MM.1S (cell line): Measurements from ENCODE around the gene FGF1.

ENCODE experiments used
- DNase-seq: peaks from one replicate; pipeline ENCODE4 v3.0.0-alpha.2; 2015
- H2AFZ ChIP-seq: fragments of 300-600 bp; sonication (generic); 2 replicates; pipeline ENCODE4 v1.6.0; 2016; ENCODE audit warnings: antibody characterized with exemption, low read length
- H3F3A ChIP-seq: fragments of 300-600 bp; sonication (generic); 2 replicates; pipeline ENCODE4 v1.6.1; 2016; ENCODE audit warnings: mild to moderate bottlenecking, antibody characterized with exemption, low read length, moderate library complexity, mixed read lengths; ENCODE audit not compliant: insufficient read depth
- H3K27ac ChIP-seq: fragments of 300-600 bp; sonication (generic); 2 replicates; pipeline ENCODE4 v1.5.1; 2016; ENCODE audit warnings: mild to moderate bottlenecking, low read length
- H3K27me3 ChIP-seq: fragments of 300-600 bp; sonication (generic); replicated peaks from 2 replicates; pipeline ENCODE4 v1.6.0; 2016; ENCODE audit warnings: low read length; ENCODE audit not compliant: insufficient read depth
- H3K36me3 ChIP-seq: fragments of 300-600 bp; sonication (generic); replicated peaks from 2 replicates; pipeline ENCODE4 v1.6.1; 2016; ENCODE audit warnings: mild to moderate bottlenecking, low read length, mixed read lengths; ENCODE audit not compliant: insufficient read depth
- H3K4me1 ChIP-seq: fragments of 300-600 bp; sonication (generic); 2 replicates; pipeline ENCODE4 v1.6.1; 2016; ENCODE audit warnings: low read length, mixed read lengths
- H3K4me2 ChIP-seq: fragments of 300-600 bp; sonication (generic); 2 replicates; pipeline ENCODE4 v1.6.0; 2016; ENCODE audit warnings: low read depth, low read length
- H3K4me3 ChIP-seq: fragments of 300-600 bp; sonication (generic); 2 replicates; pipeline ENCODE4 v1.5.1; 2016; ENCODE audit warnings: low read length, mixed read lengths
- H3K79me2 ChIP-seq: fragments of 300-600 bp; sonication (generic); 2 replicates; pipeline ENCODE4 v1.6.1; 2016; ENCODE audit warnings: mixed run types, low read length, mixed read lengths
- H3K9ac ChIP-seq: fragments of 300-600 bp; sonication (generic); 2 replicates; pipeline ENCODE4 v1.6.1; 2016; ENCODE audit warnings: low read length, mixed read lengths
- H3K9me2 ChIP-seq: fragments of 300-600 bp; sonication (generic); replicated peaks from 2 replicates; pipeline ENCODE4 v1.6.1; 2016; ENCODE audit warnings: mild to moderate bottlenecking, low read length, mixed read lengths; ENCODE audit not compliant: insufficient read depth
- H3K9me3 ChIP-seq: fragments of 300-600 bp; sonication (generic); replicated peaks from 2 replicates; pipeline ENCODE4 v1.6.1; 2016; ENCODE audit warnings: mild to moderate bottlenecking, low read length, mixed read lengths; ENCODE audit not compliant: insufficient read depth
- H4K20me1 ChIP-seq: fragments of 300-600 bp; sonication (generic); 2 replicates; pipeline ENCODE4 v1.6.1; 2016; ENCODE audit warnings: mild to moderate bottlenecking, low read length, moderate library complexity, mixed read lengths; ENCODE audit not compliant: insufficient read depth
- CTCF ChIP-seq: fragments of 300-600 bp; sonication (generic); IDR thresholded peaks from 2 replicates; pipeline ENCODE4 v1.5.1; 2016; ENCODE audit warnings: antibody characterized with exemption, low read length, mixed read lengths
- EZH2 ChIP-seq: fragments of 300-600 bp; sonication (generic); optimal IDR thresholded peaks from 2 replicates; pipeline ENCODE3; 2017; ENCODE audit warnings: low read depth, mild to moderate bottlenecking, antibody characterized with exemption, low read length, mixed read lengths
- EZH2phosphoT487 ChIP-seq: fragments of 300-600 bp; sonication (generic); IDR thresholded peaks from 2 replicates; pipeline ENCODE4 v1.6.1; 2018; ENCODE audit warnings: antibody characterized with exemption, low read length

Gene FGF1

DNA sequence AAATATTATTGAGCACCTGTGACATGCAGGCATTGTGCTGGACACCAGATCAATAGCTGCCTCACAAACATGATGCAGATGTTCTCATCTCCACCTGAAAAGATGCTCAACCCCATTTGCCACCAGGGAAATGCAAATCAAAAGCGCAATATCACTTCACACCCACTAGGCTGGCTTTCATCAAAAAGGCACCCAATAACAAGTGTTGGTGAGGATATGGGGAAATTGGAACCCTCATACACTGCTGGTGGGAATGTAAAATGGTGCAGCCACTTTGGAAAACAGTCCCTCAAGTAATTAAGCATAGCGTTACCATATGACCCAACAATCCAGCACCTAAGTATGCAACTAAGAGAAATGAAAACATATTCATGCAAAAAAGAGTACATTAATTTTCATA is 24.7 kb downstream of the FGF1 start:
- TF ChIP-seq EZH2phosphoT487 (no peak), EZH2 (no peak)
- no peaks in the 10 kb centered on the region for H4K20me1 ChIP-seq
- H3K9me2 ChIP-seq = no peaks in the 10 kb centered on the region
- H3K4me3 ChIP-seq = no peak overlapping the region
- H3K4me2 ChIP-seq = no peak overlapping the region
- H3K27ac ChIP-seq = no peak overlapping the region
- H3K79me2 ChIP-seq = no peaks in the 10 kb centered on the region
- no peak overlapping the region for H2AFZ ChIP-seq
- no peaks in the 10 kb centered on the region for H3K27me3 ChIP-seq
- H3K9me3 ChIP-seq = no peaks in the 10 kb centered on the region
- no peak for DNase-seq
- no peaks in the 10 kb centered on the region for H3K4me1 ChIP-seq
- no peak overlapping the region for H3K9ac ChIP-seq
- H3K36me3 ChIP-seq = no peaks in the 10 kb centered on the region
- no peaks in the 10 kb centered on the region for H3F3A ChIP-seq

- no peaks in the 10 kb centered on the region for H3K9me3 ChIP-seq
- no peak overlapping the region for H2AFZ ChIP-seq
- DNase-seq = no peak
- H3K9ac ChIP-seq = no peak overlapping the region
- no peak overlapping the region for H3K27ac ChIP-seq
- H3K79me2 ChIP-seq = no peaks in the 10 kb centered on the region
- no peaks in the 10 kb centered on the region for H3K4me1 ChIP-seq
- H4K20me1 ChIP-seq = no peaks in the 10 kb centered on the region
- no peak for TF ChIP-seq EZH2phosphoT487
- TF ChIP-seq CTCF = no peak
- TF ChIP-seq EZH2 = no peak
- no peak overlapping the region for H3K4me3 ChIP-seq
- no peak overlapping the region for H3K4me2 ChIP-seq
- no peaks in the 10 kb centered on the region for H3K9me2 ChIP-seq
- H3K27me3 ChIP-seq = no peaks in the 10 kb centered on the region
- H3F3A ChIP-seq = no peaks in the 10 kb centered on the region
- no peaks in the 10 kb centered on the region for H3K36me3 ChIP-seq
Observed at GRCh38 chr5:142660731-142661130, 25.2 kb downstream of the FGF1 start.

DNA sequence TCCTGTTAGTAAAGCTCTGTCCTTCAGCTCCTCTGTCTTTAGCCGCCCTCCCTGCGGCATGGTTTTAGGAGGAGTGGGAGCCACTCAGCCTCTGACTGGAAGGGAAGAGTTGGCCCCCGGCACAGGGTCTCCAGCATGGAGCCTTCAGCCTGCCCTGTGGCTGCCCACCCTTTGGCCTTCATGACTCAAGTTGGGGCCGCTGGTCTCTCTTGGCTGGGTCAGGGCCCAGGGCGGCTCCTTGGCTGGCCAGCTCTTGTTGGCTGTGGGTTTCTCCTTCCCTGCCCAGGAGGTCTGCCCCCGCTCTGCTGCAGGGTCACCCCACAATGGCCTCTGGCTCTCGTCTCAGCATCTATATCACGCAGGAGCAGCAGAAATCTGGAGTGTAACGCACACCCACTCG is 25.7 kb downstream of the FGF1 start:
- no peaks in the 10 kb centered on the region for H4K20me1 ChIP-seq
- TF ChIP-seq EZH2phosphoT487 (no peak), EZH2 (no peak), CTCF (no peak)
- no peaks in the 10 kb centered on the region for H3K9me3 ChIP-seq
- H3K79me2 ChIP-seq = no peaks in the 10 kb centered on the region
- H3K27ac ChIP-seq = no peak overlapping the region
- no peak overlapping the region for H3K4me3 ChIP-seq
- H2AFZ ChIP-seq = no peak overlapping the region
- H3F3A ChIP-seq = no peaks in the 10 kb centered on the region
- no peaks in the 10 kb centered on the region for H3K9me2 ChIP-seq
- H3K27me3 ChIP-seq = no peaks in the 10 kb centered on the region
- no peak for DNase-seq
- no peaks in the 10 kb centered on the region for H3K36me3 ChIP-seq
- H3K4me1 ChIP-seq = no peaks in the 10 kb centered on the region
- no peak overlapping the region for H3K4me2 ChIP-seq
- H3K9ac ChIP-seq = no peak overlapping the region

DNA sequence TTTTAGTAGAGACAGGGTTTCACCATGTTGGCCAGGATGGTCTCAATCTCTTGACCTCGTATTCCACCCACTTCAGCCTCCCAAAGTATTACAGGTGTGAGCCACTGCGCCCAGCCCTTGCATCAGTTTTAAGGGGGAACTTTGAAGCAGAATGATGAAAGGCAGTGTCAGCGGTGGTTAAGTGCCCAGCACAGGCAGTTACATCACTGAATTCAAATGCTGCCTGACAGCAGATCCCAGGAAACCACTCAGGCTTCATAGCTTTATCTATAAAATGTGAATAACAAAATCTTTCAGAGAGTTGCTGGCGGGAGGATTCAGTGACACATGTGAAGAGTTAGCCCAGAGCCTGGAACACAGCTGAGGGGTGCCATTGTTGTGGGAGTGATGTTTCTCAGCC is 26.5 kb downstream of the FGF1 start:
- H3K9me3 ChIP-seq = no peaks in the 10 kb centered on the region
- H4K20me1 ChIP-seq = no peaks in the 10 kb centered on the region
- no peak overlapping the region for H3K27ac ChIP-seq
- no peaks in the 10 kb centered on the region for H3K79me2 ChIP-seq
- H2AFZ ChIP-seq = no peak overlapping the region
- no peak overlapping the region for H3K9ac ChIP-seq
- no peak for TF ChIP-seq CTCF
- no peak for TF ChIP-seq EZH2
- no peak for TF ChIP-seq EZH2phosphoT487
- H3K9me2 ChIP-seq = no peaks in the 10 kb centered on the region
- H3K27me3 ChIP-seq = no peaks in the 10 kb centered on the region
- H3K4me1 ChIP-seq = no peaks in the 10 kb centered on the region
- H3K4me2 ChIP-seq = no peak overlapping the region
- no peak overlapping the region for H3K4me3 ChIP-seq
- no peaks in the 10 kb centered on the region for H3F3A ChIP-seq
- H3K36me3 ChIP-seq = no peaks in the 10 kb centered on the region
- DNase-seq = no peak
